Heart left ventricle (tissue), 16 donors: ENCODE results near the gene MAOA. TPM values are rescaled to one million over a fixed set of nuclear protein-coding genes. Genes with fewer than 3 reads are reported as not detected.
A peak's percentile ranks its signal among the peaks of the same experiment; 100 is the strongest.

Experiments
- ATAC-seq, 4 donors: fragments of 200-7000 bp; cut with Tn5 transposase; one replicate each; pipeline ENCODE4 v1.9.1; 2020 to 2022; ENCODE audit warnings: moderate library complexity in 4 of 4, mild to moderate bottlenecking in 3 of 4, moderate number of reproducible peaks in 1 of 4
- DNase-seq, 5 donors: peaks; one replicate each; pipeline ENCODE4 v3.0.0-alpha.2; 2020
- H3K27ac ChIP-seq, 12 donors: fragments of 200-600 bp; sonication (generic) in 4 of 12; one replicate each; pipeline versions ENCODE4 v1.5.0 to v1.8.0; 2016 to 2022; ENCODE audit warnings: mild to moderate bottlenecking in 2 of 12
- H3K27me3 ChIP-seq, 9 donors: fragments of 200-600 bp; sonication (generic) in 2 of 9; one replicate each; pipeline versions ENCODE4 v1.5.1 to v1.8.0; 2016 to 2022; ENCODE audit warnings: mild to moderate bottlenecking in 3 of 9
- H3K36me3 ChIP-seq, 9 donors: fragments of 200-600 bp; sonication (generic) in 2 of 9; one replicate each; pipeline versions ENCODE4 v1.5.0 to v1.8.0; 2018 to 2022; ENCODE audit warnings: mild to moderate bottlenecking in 2 of 9
- H3K4me1 ChIP-seq, 12 donors: fragments of 200-600 bp; sonication (generic) in 4 of 12; one replicate each; pipeline versions ENCODE4 v1.5.0 to v1.8.0; 2016 to 2022; ENCODE audit warnings: mild to moderate bottlenecking in 3 of 12
- H3K4me3 ChIP-seq, 12 donors: fragments of 200-600 bp; sonication (generic) in 4 of 12; one replicate each; pipeline versions ENCODE4 v1.5.0 to v1.8.0; 2017 to 2022; ENCODE audit warnings: mild to moderate bottlenecking in 9 of 12, moderate library complexity in 4 of 12
- H3K9me3 ChIP-seq, 12 donors: fragments of 200-600 bp; sonication (generic) in 4 of 12; one replicate each; pipeline versions ENCODE4 v1.5.0 to v1.8.0; 2016 to 2022; ENCODE audit warnings: mild to moderate bottlenecking in 1 of 12
- POLR2A ChIP-seq, 2 donors: fragments of 450-650 bp; IDR thresholded peaks; one replicate each; pipeline ENCODE4 v1.6.1; 2017; ENCODE audit warnings: antibody characterized with exemption in 2 of 2, mild to moderate bottlenecking in 2 of 2, moderate library complexity in 2 of 2
- WGBS, 4 donors: extraction: QIAGEN DNeasy Blood & Tissue Kit in 2 of 4; methylation state at CpG; one replicate each; pipeline versions ENCODE4 v1.1.5 to v1.1.7; 2013 to 2018; 5-methylcytosine and 5-hydroxymethylcytosine counted together
- intact Hi-C, 10 donors: fragments of 100-400 bp; cut with DNase I; formaldehyde crosslinking; loops; one replicate each; pipeline versions ENCODE4 v1.11.1 to v1.14.2; 2022
- polyA plus RNA-seq, 2 donors: library from polyadenylated mRNA; stranded (reverse); fragments of 200-250 nt; gene quantifications; one replicate each; pipeline ENCODE4 v1.2.3, GENCODE V29; 2013
- total RNA-seq, 9 donors: library from RNA; depleted of rRNA in 2 of 9; stranded (reverse); fragments of >200 nt in 2 of 9; fragmentation: NEBNext Ultra II Directional in 3 of 9; extraction: Animal tissue kit (Norgen Biotek cat#: 25700) in 3 of 9; gene quantifications; one replicate each; pipeline versions ENCODE4 v1.1.0 to v1.2.4, GENCODE V29; 2016 to 2023
- TF ChIP-seq, protein P1 (sequence below), 12 donors: fragments of 200-600 bp; sonication (generic) in 4 of 12; IDR thresholded peaks; one replicate each; pipeline versions ENCODE4 v1.5.0 to v1.8.0; 2018 to 2022; ENCODE audit warnings: antibody characterized with exemption in 12 of 12, mild to moderate bottlenecking in 5 of 12
- donor health status: ischemic (EF 13 %, LVEDD 7.1; RV severe dilation, severe dysfunction).
- donor health status: healthy with polysubstance abuse.
- donor health status: DM: no; HTN: yes; CAD: no.
- donor health status: DM: no; HTN: no; CAD: no.
- donor health status: ischemic (EF 25% LVEDD 6.9; RV normal size, moderate dysfunction).
- donor health status: ischemic (EF 25% LVEDD 5.7; RV mildly dilated, moderate dysfunction).
- donor health status: healthy.
- donor health status: DM: yes; HTN: yes; CAD: no.
- donor health status: ischemic (EF 35%, LVEDD 5.7; RV mildly dilated, moderate dysfunction).
- donor health status: nonischemic (EF 11% LVEDD 7.7; RV severe dilation, severe dysfunction).
- donor health status: DM: yes; HTN: yes; CAD: no.
- donor health status: PGD.
- donor health status: ischemic (EF 29% LVEDD 5.4; RV normal size, mild dysfunction).
- donor health status: nonischemic (EF 23%, LVEDD 6.1; RV moderate dilation, normal function).

Gene MAOA
- total and polyA plus RNA-seq, 11 donors = 38.2 to 320 (median 104) TPM

DNA sequence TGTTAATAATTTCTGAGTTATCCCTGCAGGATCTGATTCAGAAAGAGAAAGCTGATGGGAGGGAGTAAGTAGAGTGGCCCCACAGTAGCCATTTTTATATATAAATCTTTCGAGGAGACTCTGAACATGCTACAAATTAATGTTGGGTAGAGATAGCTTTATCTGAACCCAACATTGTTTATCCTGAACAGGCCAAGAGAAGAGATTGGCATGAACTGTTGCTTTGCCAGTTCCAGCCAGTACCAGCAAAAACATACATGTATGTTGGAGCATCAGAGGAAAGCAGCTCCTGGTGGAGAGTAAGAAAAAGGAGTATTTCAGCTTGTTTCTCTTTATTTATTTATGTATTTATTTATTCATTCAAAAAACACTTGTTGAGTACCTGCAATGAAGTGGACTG, 1.6 kb downstream of the MAOA start:
- peak overlapping the region in 8 of 12 donors; percentile 13 to 98 (median 34) for H3K4me3 ChIP-seq
- DNase-seq = no peak

DNA sequence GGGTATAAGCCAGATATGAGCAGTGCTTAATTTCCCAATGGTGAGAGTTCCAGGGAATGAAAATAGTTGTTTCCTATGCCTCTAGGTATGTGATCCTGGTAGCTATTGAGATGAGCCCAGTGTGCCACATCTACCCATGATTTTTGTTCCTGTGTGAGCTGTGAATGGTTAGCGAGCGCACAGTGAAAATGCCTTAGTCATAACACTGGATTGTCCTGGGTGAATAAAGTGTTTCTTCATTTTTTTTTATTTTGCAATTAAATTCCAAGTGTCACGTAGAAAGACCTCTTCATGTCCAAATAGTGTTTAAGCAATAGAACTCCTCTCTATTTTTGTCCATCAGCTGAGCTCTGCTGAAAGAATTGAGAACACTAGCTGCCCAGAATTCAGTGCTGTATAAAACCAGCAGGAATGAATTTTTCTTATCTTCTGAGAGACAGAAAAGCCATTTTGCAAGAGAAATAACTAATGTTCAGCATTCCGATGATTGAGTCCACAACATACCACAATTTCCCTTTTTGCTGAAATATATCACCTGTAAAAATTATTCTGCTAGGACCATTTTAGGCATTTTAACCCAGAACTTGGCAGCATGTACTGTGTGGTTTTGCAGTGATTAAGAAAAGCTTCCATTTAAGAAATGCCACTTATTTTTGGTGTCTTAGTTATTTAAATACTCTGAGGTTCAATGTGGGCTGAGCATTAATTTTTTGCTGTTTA, 5.6 kb downstream of the MAOA start:
- ATAC-seq = peak; percentile 30 to 55 (median 46)
- Histone ChIP-seq H3K4me3 (peak overlapping the region in 2 of 12 donors; percentile 16), H3K9me3 (no peaks in the 10 kb centered on the region), H3K4me1 (peaks cover 0 to 14% (median 0%) of the 10 kb centered on the region in 12 donors), H3K27me3 (peaks cover 0 to 34% (median 0%) of the 10 kb centered on the region in 9 donors), H3K27ac (peak overlapping the region in 6 of 12 donors; percentile 39 to 70 (median 44)), H3K36me3 (no peaks in the 10 kb centered on the region)
- 60 to 70% (median 64%) methylated on average over 4 of the region's 4 CpGs for WGBS, 4 donors
- intact Hi-C loops = loop anchor here in 1 of 10 donors (5.0 kb wide), 1 partner anchor 41 kb away; no protein-coding TSS in a partner anchor
- TF ChIP-seq, protein P1, sequence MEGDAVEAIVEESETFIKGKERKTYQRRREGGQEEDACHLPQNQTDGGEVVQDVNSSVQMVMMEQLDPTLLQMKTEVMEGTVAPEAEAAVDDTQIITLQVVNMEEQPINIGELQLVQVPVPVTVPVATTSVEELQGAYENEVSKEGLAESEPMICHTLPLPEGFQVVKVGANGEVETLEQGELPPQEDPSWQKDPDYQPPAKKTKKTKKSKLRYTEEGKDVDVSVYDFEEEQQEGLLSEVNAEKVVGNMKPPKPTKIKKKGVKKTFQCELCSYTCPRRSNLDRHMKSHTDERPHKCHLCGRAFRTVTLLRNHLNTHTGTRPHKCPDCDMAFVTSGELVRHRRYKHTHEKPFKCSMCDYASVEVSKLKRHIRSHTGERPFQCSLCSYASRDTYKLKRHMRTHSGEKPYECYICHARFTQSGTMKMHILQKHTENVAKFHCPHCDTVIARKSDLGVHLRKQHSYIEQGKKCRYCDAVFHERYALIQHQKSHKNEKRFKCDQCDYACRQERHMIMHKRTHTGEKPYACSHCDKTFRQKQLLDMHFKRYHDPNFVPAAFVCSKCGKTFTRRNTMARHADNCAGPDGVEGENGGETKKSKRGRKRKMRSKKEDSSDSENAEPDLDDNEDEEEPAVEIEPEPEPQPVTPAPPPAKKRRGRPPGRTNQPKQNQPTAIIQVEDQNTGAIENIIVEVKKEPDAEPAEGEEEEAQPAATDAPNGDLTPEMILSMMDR (IDR thresholded peaks at IDR 0.05) = no peak
- TF ChIP-seq POLR2A (IDR thresholded peaks at IDR 0.05) = no peak
- no peak for DNase-seq

More for the DNA sequence above, 1.6 kb downstream of the MAOA start:
- H3K36me3 ChIP-seq = no peaks in the 10 kb centered on the region
- intact Hi-C loops = loop anchor here in 9 of 10 donors (2.0 to 10.0 kb wide), 9 partner anchors 45 to 93 kb away; no protein-coding TSS in a partner anchor
- WGBS, 4 donors = 26 to 51% (median 40%) methylated on average over 1 of the region's 1 CpG
- ATAC-seq = no peak
- peaks cover 0 to 30% (median 0%) of the 10 kb centered on the region in 9 donors for H3K27me3 ChIP-seq
- H3K4me1 ChIP-seq = peaks cover 0 to 14% (median 0%) of the 10 kb centered on the region in 12 donors
- H3K27ac ChIP-seq = peak overlapping the region in 5 of 12 donors; percentile 6 to 57 (median 13)
- no peaks in the 10 kb centered on the region for H3K9me3 ChIP-seq
- TF ChIP-seq, protein P1 (IDR thresholded peaks at IDR 0.05) = no peak
- TF ChIP-seq POLR2A (IDR thresholded peaks at IDR 0.05) = no peak

DNA sequence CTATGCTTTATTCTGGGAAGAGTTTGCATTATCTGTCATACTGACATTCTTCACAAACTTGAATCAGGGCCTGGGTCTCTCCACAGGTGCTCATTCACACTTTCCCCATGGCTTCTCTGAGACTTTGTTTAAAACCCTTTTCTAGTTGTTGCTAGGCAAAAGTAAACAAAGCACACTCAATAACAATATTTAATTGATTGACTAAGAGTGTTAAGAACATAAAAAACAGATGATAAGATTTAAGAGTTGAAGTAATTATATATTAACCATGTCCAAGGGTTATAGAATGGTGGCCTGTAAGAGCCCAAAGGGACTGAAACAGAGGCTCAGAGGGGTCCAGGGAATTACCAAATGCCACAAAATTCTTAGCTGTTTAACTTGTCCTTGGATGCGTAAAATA, 7.1 kb downstream of the MAOA start:
- DNase-seq (no peak), ATAC-seq (no peak)
- Histone ChIP-seq H3K4me3 (no peak overlapping the region), H3K27ac (no peak overlapping the region), H3K9me3 (no peaks in the 10 kb centered on the region), H3K36me3 (no peaks in the 10 kb centered on the region), H3K27me3 (peaks cover 0 to 32% (median 0%) of the 10 kb centered on the region in 9 donors), H3K4me1 (peaks cover 0 to 14% (median 0%) of the 10 kb centered on the region in 12 donors)
- whole genome bisulfite sequencing, 4 donors = 93 to 100% (median 98%) methylated on average over 1 of the region's 1 CpG
- intact Hi-C loops = loop anchor here in 1 of 10 donors (5.0 kb wide), 1 partner anchor 39 kb away; no protein-coding TSS in a partner anchor
- no peak for TF ChIP-seq POLR2A (IDR thresholded peaks at IDR 0.05)
- TF ChIP-seq, protein P1 (IDR thresholded peaks at IDR 0.05) = no peak

DNA sequence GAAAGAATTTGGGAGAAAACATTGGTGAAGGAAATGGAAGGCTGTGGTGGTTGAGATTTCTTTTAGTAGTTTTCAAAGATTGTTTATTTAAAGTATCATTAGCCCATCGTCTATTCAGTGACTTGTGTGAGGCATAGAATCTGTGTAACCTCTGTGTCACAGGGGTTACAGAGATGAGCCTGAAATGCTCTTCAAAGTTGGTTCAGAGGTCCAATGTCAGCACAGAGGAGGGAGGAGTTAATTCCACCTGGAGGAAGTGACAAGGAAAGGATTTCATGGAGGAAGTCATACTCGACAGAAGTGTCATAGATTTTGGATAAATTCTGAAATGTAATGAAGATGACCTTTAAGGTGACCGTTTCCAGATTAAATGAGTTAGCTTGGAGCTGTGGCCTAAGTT, 8.2 kb downstream of the MAOA start:
- no peak for ATAC-seq
- H3K9me3 ChIP-seq = no peaks in the 10 kb centered on the region
- no peak overlapping the region for H3K27ac ChIP-seq
- no peak overlapping the region for H3K4me3 ChIP-seq
- peaks cover 0 to 26% (median 0%) of the 10 kb centered on the region in 9 donors for H3K27me3 ChIP-seq
- WGBS, 4 donors = 56 to 79% (median 71%) methylated on average over 3 of the region's 3 CpGs
- intact Hi-C loops = loop anchor here in 1 of 10 donors (5.0 kb wide), 1 partner anchor 38 kb away; no protein-coding TSS in a partner anchor
- peaks cover 0 to 14% (median 0%) of the 10 kb centered on the region in 12 donors for H3K4me1 ChIP-seq
- H3K36me3 ChIP-seq = no peaks in the 10 kb centered on the region
- DNase-seq = no peak
- TF ChIP-seq, protein P1 (IDR thresholded peaks at IDR 0.05) = no peak
- TF ChIP-seq POLR2A (IDR thresholded peaks at IDR 0.05) = no peak
